Hepatocyte (in vitro differentiated cells): ENCODE data around the gene CFAP161. TPM values are rescaled to one million over a fixed set of nuclear protein-coding genes. Genes with fewer than 3 reads are reported as not detected.

ENCODE experiments used
- DNase-seq: peaks from one replicate; pipeline ENCODE4 v3.0.0-alpha.2; 2016; ENCODE audit warnings: low spot score
- H2AFZ ChIP-seq: fragments of 200-600 bp; sonication (generic); 2 replicates; pipeline ENCODE4 v1.6.0; 2016; ENCODE audit warnings: antibody characterized with exemption, mild to moderate bottlenecking
- H3K27ac ChIP-seq: fragments of 200-600 bp; sonication (generic); 2 replicates; pipeline ENCODE4 v1.5.1; 2016; ENCODE audit warnings: mild to moderate bottlenecking
- H3K27me3 ChIP-seq: fragments of 200-600 bp; sonication (generic); 2 replicates; pipeline ENCODE4 v1.6.1; 2016
- H3K36me3 ChIP-seq: fragments of 200-600 bp; sonication (generic); replicated peaks from 2 replicates; pipeline ENCODE4 v1.5.1; 2016; ENCODE audit warnings: low read depth; ENCODE audit not compliant: insufficient read depth
- H3K4me1 ChIP-seq: fragments of 200-600 bp; sonication (generic); 2 replicates; pipeline ENCODE4 v1.5.1; 2016; ENCODE audit warnings: mild to moderate bottlenecking, moderate library complexity; ENCODE audit not compliant: insufficient read depth
- H3K4me2 ChIP-seq: fragments of 200-600 bp; sonication (generic); 2 replicates; pipeline ENCODE4 v1.6.0; 2016
- H3K4me3 ChIP-seq: fragments of 200-600 bp; sonication (generic); 2 replicates; pipeline ENCODE4 v1.5.1; 2016; ENCODE audit warnings: mild to moderate bottlenecking
- H3K79me2 ChIP-seq: fragments of 200-600 bp; sonication (generic); 2 replicates; pipeline ENCODE4 v1.6.0; 2017; ENCODE audit warnings: mild to moderate bottlenecking
- H3K9me2 ChIP-seq: fragments of 200-600 bp; sonication (generic); replicated peaks from 2 replicates; pipeline ENCODE4 v1.6.0; 2017; ENCODE audit warnings: mild to moderate bottlenecking; ENCODE audit not compliant: insufficient read depth
- H3K9me3 ChIP-seq: fragments of 200-600 bp; sonication (generic); 2 replicates; pipeline ENCODE4 v1.5.1; 2016; ENCODE audit warnings: low read depth, mild to moderate bottlenecking
- H4K20me1 ChIP-seq: fragments of 200-600 bp; sonication (generic); 2 replicates; pipeline ENCODE4 v1.6.0; 2016; ENCODE audit warnings: mild to moderate bottlenecking; ENCODE audit not compliant: insufficient read depth, poor library complexity, severe bottlenecking
- EZH2 ChIP-seq: fragments of 200-600 bp; sonication (generic); IDR thresholded peaks from 2 replicates; pipeline ENCODE4 v1.6.1; 2016; ENCODE audit warnings: antibody characterized with exemption, mild to moderate bottlenecking, borderline replicate concordance
- EZH2phosphoT487 ChIP-seq: fragments of 200-600 bp; sonication (generic); IDR thresholded peaks from one replicate; pipeline ENCODE4 v1.6.1; 2018; ENCODE audit warnings: antibody characterized with exemption, mild to moderate bottlenecking, low read depth, moderate library complexity; ENCODE audit not compliant: unreplicated experiment, severe bottlenecking
- WGBS: methylation state at CpG from one replicate; pipeline ENCODE4 v1.1.6; 2016; ENCODE audit warnings: low lambda C conversion rate; ENCODE audit errors: missing lambda C conversion rate; 5-methylcytosine and 5-hydroxymethylcytosine counted together
- polyA plus RNA-seq: library from polyadenylated mRNA; unstranded; fragments of >200 nt; fragmentation: Nextera tagmentation; extraction: Ambion mirVana; gene quantifications from 2 replicates; pipeline ENCODE4 v1.2.1, GENCODE V29; 2016
- total RNA-seq: library from RNA; depleted of rRNA; stranded (reverse); fragments of >200 nt; gene quantifications from 2 replicates; pipeline ENCODE4 v1.2.3, GENCODE V29; 2014
- TF ChIP-seq, protein P1 (sequence below): fragments of 200-600 bp; sonication (generic); IDR thresholded peaks from 2 replicates; pipeline ENCODE4 v1.5.1; 2016; ENCODE audit warnings: antibody characterized with exemption, mild to moderate bottlenecking; ENCODE audit not compliant: poor library complexity

Gene CFAP161
- total and polyA plus RNA-seq, 2 experiments from 2014 or later, result 0.81 TPM; not detected in 1

DNA sequence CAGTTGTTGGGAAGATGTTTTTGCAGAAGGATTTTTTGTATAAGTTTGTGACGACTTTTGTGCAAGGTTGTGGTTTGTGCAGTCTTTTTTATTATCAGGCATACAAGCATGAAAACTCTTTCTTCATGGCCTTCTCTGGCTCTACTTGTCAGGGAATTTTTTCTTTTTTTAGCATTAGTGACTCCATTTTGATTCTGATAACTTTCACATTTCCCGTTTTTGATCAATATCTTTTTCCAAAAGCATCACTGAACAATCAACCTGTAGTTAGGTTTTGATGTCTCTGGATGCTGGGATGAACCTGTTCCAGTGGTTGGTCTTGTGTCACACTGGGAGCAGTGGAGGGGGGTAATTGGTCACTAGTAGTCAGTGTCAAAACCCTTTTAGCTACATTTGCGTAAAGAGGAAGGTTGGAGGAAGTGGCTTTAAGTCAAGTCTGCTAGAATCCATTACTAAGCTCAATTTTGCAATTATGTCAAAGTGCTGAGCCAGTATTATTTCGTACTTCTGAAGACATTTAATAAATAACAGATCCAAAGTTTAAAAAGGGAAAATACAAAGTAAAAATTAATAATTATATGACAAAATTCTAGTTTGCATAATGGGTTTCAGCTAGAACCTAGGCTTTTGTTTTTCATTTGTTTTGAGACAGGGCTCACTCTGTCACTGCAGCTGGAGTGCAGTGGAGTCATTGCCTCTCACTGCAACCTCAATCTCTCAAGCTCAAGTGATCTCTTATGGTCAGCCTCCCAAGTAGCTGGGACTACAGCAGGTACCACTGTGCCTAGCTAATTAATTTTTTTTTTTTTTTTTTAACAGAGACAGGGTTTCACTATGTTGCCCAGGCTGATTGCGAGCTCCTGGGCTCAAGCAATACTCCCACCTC, 18.8 kb upstream of the CFAP161 start:
- Histone ChIP-seq H3K4me2 (no peak overlapping the region), H3K9me3 (no peaks in the 10 kb centered on the region), H3K36me3 (no peaks in the 10 kb centered on the region), H2AFZ (no peak overlapping the region), H3K4me1 (peaks cover 9% of the 10 kb centered on the region), H3K79me2 (no peaks in the 10 kb centered on the region), H4K20me1 (no peaks in the 10 kb centered on the region), H3K27ac (no peak overlapping the region), H3K9me2 (no peaks in the 10 kb centered on the region), H3K4me3 (no peak overlapping the region), H3K27me3 (peaks cover 19% of the 10 kb centered on the region)
- WGBS, result 89% methylated on average over 5 of the region's 5 CpGs
- TF ChIP-seq EZH2phosphoT487 (no peak), EZH2 (no peak)
- TF ChIP-seq, protein P1, sequence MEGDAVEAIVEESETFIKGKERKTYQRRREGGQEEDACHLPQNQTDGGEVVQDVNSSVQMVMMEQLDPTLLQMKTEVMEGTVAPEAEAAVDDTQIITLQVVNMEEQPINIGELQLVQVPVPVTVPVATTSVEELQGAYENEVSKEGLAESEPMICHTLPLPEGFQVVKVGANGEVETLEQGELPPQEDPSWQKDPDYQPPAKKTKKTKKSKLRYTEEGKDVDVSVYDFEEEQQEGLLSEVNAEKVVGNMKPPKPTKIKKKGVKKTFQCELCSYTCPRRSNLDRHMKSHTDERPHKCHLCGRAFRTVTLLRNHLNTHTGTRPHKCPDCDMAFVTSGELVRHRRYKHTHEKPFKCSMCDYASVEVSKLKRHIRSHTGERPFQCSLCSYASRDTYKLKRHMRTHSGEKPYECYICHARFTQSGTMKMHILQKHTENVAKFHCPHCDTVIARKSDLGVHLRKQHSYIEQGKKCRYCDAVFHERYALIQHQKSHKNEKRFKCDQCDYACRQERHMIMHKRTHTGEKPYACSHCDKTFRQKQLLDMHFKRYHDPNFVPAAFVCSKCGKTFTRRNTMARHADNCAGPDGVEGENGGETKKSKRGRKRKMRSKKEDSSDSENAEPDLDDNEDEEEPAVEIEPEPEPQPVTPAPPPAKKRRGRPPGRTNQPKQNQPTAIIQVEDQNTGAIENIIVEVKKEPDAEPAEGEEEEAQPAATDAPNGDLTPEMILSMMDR, result no peak
- DNase-seq, result no peak

DNA sequence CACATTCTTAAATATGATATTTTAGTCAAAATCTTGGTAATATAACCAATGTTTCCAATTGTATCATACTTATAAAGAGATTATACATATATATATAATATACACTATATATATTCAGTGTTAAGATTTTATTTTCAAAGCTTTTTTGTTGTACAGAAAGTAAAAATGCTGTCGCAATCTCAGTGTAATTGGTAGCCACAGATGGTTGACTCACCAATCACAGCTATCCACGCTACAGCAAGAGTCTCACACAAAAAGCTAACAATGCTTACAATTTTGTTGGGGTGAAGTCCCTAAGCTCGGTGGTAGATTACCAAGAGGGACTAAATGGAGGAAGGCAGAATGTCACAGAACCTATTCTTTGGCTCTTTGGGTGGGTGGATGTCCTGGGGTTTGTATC, 16.9 kb upstream of the CFAP161 start:
- DNase-seq, result no peak
- 87% methylated on average over 3 of the region's 3 CpGs for WGBS

DNA sequence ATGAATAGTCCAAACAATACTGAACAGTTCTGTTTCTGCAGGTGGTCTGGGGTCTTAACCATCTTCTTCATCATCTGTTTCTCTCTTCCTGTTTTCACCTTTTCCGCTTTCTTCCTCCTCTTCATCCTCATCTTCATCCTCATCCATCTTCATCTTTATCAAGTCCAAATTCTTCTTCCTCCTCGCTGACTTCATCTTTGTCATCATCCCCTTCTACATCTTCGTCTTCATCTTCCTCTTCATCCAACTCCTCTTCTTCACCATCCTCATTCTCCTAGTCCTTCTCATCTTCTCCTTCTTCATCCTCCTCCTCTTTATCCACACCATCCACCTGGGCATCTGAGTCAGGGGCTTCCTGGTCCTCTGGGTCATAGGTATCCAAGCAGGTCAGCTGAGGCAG, 16.5 kb upstream of the CFAP161 start:
- no peak for DNase-seq
- Histone ChIP-seq H3K4me2 (no peak overlapping the region), H4K20me1 (no peaks in the 10 kb centered on the region), H3K4me1 (peaks cover 9% of the 10 kb centered on the region), H3K9me3 (no peaks in the 10 kb centered on the region), H3K4me3 (no peak overlapping the region), H2AFZ (no peak overlapping the region), H3K79me2 (no peaks in the 10 kb centered on the region), H3K27me3 (peaks cover 7% of the 10 kb centered on the region), H3K27ac (no peak overlapping the region), H3K9me2 (no peaks in the 10 kb centered on the region), H3K36me3 (no peaks in the 10 kb centered on the region)
- WGBS, result 80% methylated on average over 3 of the region's 3 CpGs
- TF ChIP-seq, protein P1, result no peak
- TF ChIP-seq EZH2phosphoT487 (no peak), EZH2 (no peak)

More for the DNA sequence above, 16.9 kb upstream of the CFAP161 start:
- H3K4me3 ChIP-seq, result no peak overlapping the region
- H3K4me2 ChIP-seq, result no peak overlapping the region
- H3K27ac ChIP-seq, result no peak overlapping the region
- no peak overlapping the region for H2AFZ ChIP-seq
- H3K4me1 ChIP-seq, result peaks cover 9% of the 10 kb centered on the region
- H3K36me3 ChIP-seq, result no peaks in the 10 kb centered on the region
- H3K9me2 ChIP-seq, result no peaks in the 10 kb centered on the region
- TF ChIP-seq EZH2 (no peak), EZH2phosphoT487 (no peak)
- TF ChIP-seq, protein P1, result no peak
- no peaks in the 10 kb centered on the region for H4K20me1 ChIP-seq
- H3K79me2 ChIP-seq, result no peaks in the 10 kb centered on the region
- H3K27me3 ChIP-seq, result peaks cover 7% of the 10 kb centered on the region
- no peaks in the 10 kb centered on the region for H3K9me3 ChIP-seq
